GM23248 (cell line): ENCODE data around the gene GYS1. TPM values are rescaled to one million over a fixed set of nuclear protein-coding genes. Genes with fewer than 3 reads are reported as not detected.
"Not testable (repeated sequence)": the region's sequence is repeated elsewhere in the genome, so short reads cannot be mapped to it uniquely, and the experiment has no call there.

Source experiments
- DNase-seq: peaks from one replicate; pipeline ENCODE4 v3.0.0-alpha.2; 2015
- H2AFZ ChIP-seq: fragments of 200-600 bp; sonication (generic); 2 replicates; pipeline ENCODE4 v1.6.1; 2016; ENCODE audit warnings: antibody characterized with exemption
- H3F3A ChIP-seq: fragments of 200-600 bp; sonication (generic); 2 replicates; pipeline ENCODE4 v1.6.1; 2016; ENCODE audit warnings: mild to moderate bottlenecking, antibody characterized with exemption, mixed run types; ENCODE audit not compliant: insufficient read depth
- H3K27ac ChIP-seq: fragments of 200-600 bp; sonication (generic); 2 replicates; pipeline ENCODE4 v1.5.1; 2016; ENCODE audit warnings: mild to moderate bottlenecking
- H3K27me3 ChIP-seq: fragments of 200-600 bp; sonication (generic); replicated peaks from 2 replicates; pipeline ENCODE4 v1.6.1; 2016; ENCODE audit warnings: mild to moderate bottlenecking; ENCODE audit not compliant: insufficient read depth
- H3K36me3 ChIP-seq: fragments of 200-600 bp; sonication (generic); 2 replicates; pipeline ENCODE4 v1.6.1; 2016; ENCODE audit warnings: low read depth, mild to moderate bottlenecking
- H3K4me1 ChIP-seq: fragments of 200-600 bp; sonication (generic); 2 replicates; pipeline ENCODE4 v1.6.1; 2016; ENCODE audit warnings: mild to moderate bottlenecking; ENCODE audit not compliant: insufficient read depth
- H3K4me2 ChIP-seq: fragments of 200-600 bp; sonication (generic); one replicate; pipeline ENCODE4 v1.6.1; 2016; ENCODE audit warnings: mild to moderate bottlenecking; ENCODE audit not compliant: unreplicated experiment
- H3K4me3 ChIP-seq: fragments of 200-600 bp; sonication (generic); 2 replicates; pipeline ENCODE4 v1.5.1; 2016; ENCODE audit warnings: mild to moderate bottlenecking
- H3K79me2 ChIP-seq: fragments of 200-600 bp; sonication (generic); 2 replicates; pipeline ENCODE4 v1.6.1; 2016; ENCODE audit warnings: mild to moderate bottlenecking; ENCODE audit not compliant: insufficient read depth
- H3K9ac ChIP-seq: fragments of 200-600 bp; sonication (generic); 2 replicates; pipeline ENCODE4 v1.6.1; 2016; ENCODE audit warnings: mild to moderate bottlenecking
- H3K9me2 ChIP-seq: fragments of 200-600 bp; sonication (generic); 2 replicates; pipeline ENCODE4 v1.6.1; 2016; ENCODE audit warnings: mixed run types, mild to moderate bottlenecking, moderate library complexity; ENCODE audit not compliant: insufficient read depth
- H3K9me3 ChIP-seq: fragments of 200-600 bp; sonication (generic); one replicate; pipeline ENCODE4 v1.6.1; 2017; ENCODE audit warnings: low read depth
- H4K20me1 ChIP-seq: fragments of 200-600 bp; sonication (generic); 2 replicates; pipeline ENCODE4 v1.6.0; 2016; ENCODE audit not compliant: insufficient read depth
- EZH2 ChIP-seq: fragments of 200-600 bp; sonication (generic); IDR thresholded peaks from 2 replicates; pipeline ENCODE4 v1.6.1; 2018; ENCODE audit warnings: antibody characterized with exemption, mild to moderate bottlenecking; ENCODE audit not compliant: insufficient read depth, poor library complexity, severe bottlenecking
- EZH2phosphoT487 ChIP-seq: fragments of 200-600 bp; sonication (generic); IDR thresholded peaks from 2 replicates; pipeline ENCODE4 v1.6.1; 2018; ENCODE audit warnings: antibody characterized with exemption, moderate library complexity, mild to moderate bottlenecking, low read depth; ENCODE audit not compliant: insufficient read depth
- WGBS, 2 experiments: methylation state at CpG; one replicate each; pipeline ENCODE4 v1.1.6; 2015 to 2017; ENCODE audit warnings: low lambda C conversion rate in 2 of 2, low coverage in 1 of 2; ENCODE audit errors: missing lambda C conversion rate in 2 of 2; 5-methylcytosine and 5-hydroxymethylcytosine counted together
- in situ Hi-C: fragments of 300-500 bp; cut with MboI; formaldehyde crosslinking; loops from 2 replicates; pipeline ENCODE4 v1.15.0; 2020
- polyA plus RNA-seq: library from polyadenylated mRNA; unstranded; fragments of >200 nt; fragmentation: Nextera tagmentation; extraction: Ambion mirVana; gene quantifications from 2 replicates; pipeline ENCODE4 v1.2.1, GENCODE V29; 2016
- total RNA-seq: library from RNA; depleted of rRNA; stranded (reverse); fragments of >200 nt; shearing (Covaris generic); gene quantifications from 2 replicates; pipeline ENCODE4 v1.2.3, GENCODE V29; 2014; rRNA removed

GYS1 gene
- 78.4 and 80.1 TPM in 2 replicates for total RNA-seq
- polyA plus RNA-seq, result 85.6 and 92.6 TPM in 2 replicates

- H3K9me3 ChIP-seq, result no peaks in the 10 kb centered on the region
- no peaks in the 10 kb centered on the region for H3K9me2 ChIP-seq
- 0 out of 2 replicates have a peak, but pooled peaks cover 4% of the 10 kb centered on the region for H4K20me1 ChIP-seq
- 0 out of 2 replicates have a peak, but pooled peaks cover 2% of the 10 kb centered on the region for H3F3A ChIP-seq
- no peak for TF ChIP-seq EZH2
- no peak for TF ChIP-seq EZH2phosphoT487
- H3K27me3 ChIP-seq, result no peaks in the 10 kb centered on the region
- peak within 1 kb of the TSS; percentile 65 for H2AFZ ChIP-seq
- H3K4me3 ChIP-seq, result peak within 1 kb of the TSS; percentile 97
- peaks cover 17% of the 10 kb centered on the region; the same call in 1 of the 2 replicates for H3K4me1 ChIP-seq
- in situ Hi-C loops, result no loop called here
- peaks cover 94% of the 10 kb centered on the region for H3K79me2 ChIP-seq
- peak; percentile 100 for DNase-seq
- peaks cover 3% of the 10 kb centered on the region; the same call in 1 of the 2 replicates for H3K36me3 ChIP-seq
- peak within 1 kb of the TSS; percentile 99 for H3K9ac ChIP-seq
- 1 to 2% methylated on average over 51 to 55 of the region's 56 CpGs for WGBS, 2 experiments
- H3K4me2 ChIP-seq, result peak within 1 kb of the TSS; percentile 92
- H3K27ac ChIP-seq, result peak within 1 kb of the TSS; percentile 96
Measured at GRCh38 chr19:48993175-48994034, at the start of gene GYS1, which contains the start of gene RUVBL2. GYS1 (minus strand) TSS chr19:48993309; CDS start chr19:48993112, 197 bp downstream. RUVBL2 (plus strand) TSS chr19:48993887; CDS start chr19:48993912, 25 bp downstream.

DNA sequence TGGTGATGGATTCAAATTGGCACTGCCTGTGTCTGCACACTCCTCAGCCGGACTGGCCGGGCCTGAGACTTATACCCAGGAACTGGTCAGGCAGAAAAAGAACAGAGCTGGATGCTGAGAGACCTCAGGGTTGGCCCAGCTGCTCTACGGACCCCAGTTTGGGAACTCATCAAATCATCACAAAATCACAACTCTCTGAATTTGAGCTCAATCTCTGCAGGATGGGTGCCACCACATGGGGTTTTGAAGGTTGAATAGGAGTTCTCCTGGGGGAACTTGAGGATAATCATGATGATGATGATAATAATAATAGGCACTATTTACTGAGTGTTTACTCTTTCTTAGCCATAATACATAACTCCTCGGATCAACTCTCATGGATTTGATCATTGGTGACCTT lies 49.6 kb upstream of the GYS1 start:
- DNase-seq, H3K27ac ChIP-seq, H3K4me3 ChIP-seq, H3K9me2 ChIP-seq, H2AFZ ChIP-seq, H3K27me3 ChIP-seq, in situ Hi-C loops, H3K4me2 ChIP-seq, H3K9me3 ChIP-seq, H3K9ac ChIP-seq, H3F3A ChIP-seq, H3K36me3 ChIP-seq, H4K20me1 ChIP-seq, H3K4me1 ChIP-seq, H3K79me2 ChIP-seq: not testable (repeated sequence)
- 86 to 88% methylated on average over 2 of the region's 4 CpGs for WGBS, 2 experiments

- Histone ChIP-seq H3K9ac (no peak overlapping the region), H4K20me1 (no peaks in the 10 kb centered on the region), H3K27ac (no peak overlapping the region), H3F3A (no peaks in the 10 kb centered on the region), H3K4me2 (no peak overlapping the region), H3K36me3 (no peaks in the 10 kb centered on the region), H3K27me3 (no peaks in the 10 kb centered on the region), H3K9me2 (no peaks in the 10 kb centered on the region), H3K4me3 (no peak overlapping the region), H2AFZ (no peak overlapping the region), H3K4me1 (peaks cover 8% of the 10 kb centered on the region; the same call in 1 of the 2 replicates), H3K9me3 (no peaks in the 10 kb centered on the region), H3K79me2 (no peaks in the 10 kb centered on the region)
- WGBS, 2 experiments, result 69 to 71% methylated on average over 16 to 17 of the region's 17 CpGs
- in situ Hi-C loops, result no loop called here
- TF ChIP-seq EZH2 (no peak), EZH2phosphoT487 (no peak)
- DNase-seq, result peak; percentile 33
Measured at GRCh38 chr19:49042177-49042576, 49.1 kb upstream of the GYS1 start.

- H3F3A ChIP-seq, in situ Hi-C loops, H2AFZ ChIP-seq, H3K4me3 ChIP-seq, H3K9me2 ChIP-seq, H3K4me1 ChIP-seq, H3K9me3 ChIP-seq, DNase-seq, H3K27me3 ChIP-seq, H3K79me2 ChIP-seq, H3K9ac ChIP-seq, H4K20me1 ChIP-seq, H3K36me3 ChIP-seq, H3K4me2 ChIP-seq, H3K27ac ChIP-seq: not testable (repeated sequence)
- 47 to 53% methylated on average over 5 to 8 of the region's 9 CpGs for WGBS, 2 experiments
Measured at GRCh38 chr19:49039736-49040135, 46.6 kb upstream of the GYS1 start.

GRCh38 chr19:49038557-49039276 lies 45.6 kb upstream of the GYS1 start:
- in situ Hi-C loops, H3K4me2 ChIP-seq: not testable (repeated sequence)
- peak overlapping the region; percentile 35; the same call in 1 of the 2 replicates for H3K9ac ChIP-seq

GRCh38 chr19:49038111-49038510 lies 45.0 kb upstream of the GYS1 start:
- DNase-seq, H4K20me1 ChIP-seq, H3F3A ChIP-seq, H3K9ac ChIP-seq, H3K9me2 ChIP-seq, H3K4me2 ChIP-seq, H2AFZ ChIP-seq, H3K79me2 ChIP-seq, H3K4me1 ChIP-seq, H3K9me3 ChIP-seq, H3K27me3 ChIP-seq, in situ Hi-C loops, H3K36me3 ChIP-seq, H3K4me3 ChIP-seq: not testable (repeated sequence)
- 81 to 87% methylated on average over 8 of the region's 8 CpGs for WGBS, 2 experiments
- H3K27ac ChIP-seq, result peak overlapping the region; percentile 65

More at GRCh38 chr19:49038557-49039276, 45.6 kb upstream of the GYS1 start:
- H4K20me1 ChIP-seq, H3K9me3 ChIP-seq, H3K36me3 ChIP-seq, H3K9me2 ChIP-seq, H3K4me3 ChIP-seq, H3K27me3 ChIP-seq, H2AFZ ChIP-seq, H3K79me2 ChIP-seq, H3K4me1 ChIP-seq, H3F3A ChIP-seq: not testable (repeated sequence)
- WGBS, 2 experiments, result 41 to 51% methylated on average over 20 to 26 of the region's 26 CpGs
- peak; percentile 87 for DNase-seq
- peak overlapping the region; percentile 65 for H3K27ac ChIP-seq
